ENCODE data around the gene ZSWIM6. TPM values are rescaled to one million over a fixed set of nuclear protein-coding genes. Genes with fewer than 3 reads are reported as not detected.

The ZSWIM6 gene
- polyA plus RNA-seq, 1 of the 3 experiments (the other 2 are of a cell fraction) = 7.4 TPM

DNA sequence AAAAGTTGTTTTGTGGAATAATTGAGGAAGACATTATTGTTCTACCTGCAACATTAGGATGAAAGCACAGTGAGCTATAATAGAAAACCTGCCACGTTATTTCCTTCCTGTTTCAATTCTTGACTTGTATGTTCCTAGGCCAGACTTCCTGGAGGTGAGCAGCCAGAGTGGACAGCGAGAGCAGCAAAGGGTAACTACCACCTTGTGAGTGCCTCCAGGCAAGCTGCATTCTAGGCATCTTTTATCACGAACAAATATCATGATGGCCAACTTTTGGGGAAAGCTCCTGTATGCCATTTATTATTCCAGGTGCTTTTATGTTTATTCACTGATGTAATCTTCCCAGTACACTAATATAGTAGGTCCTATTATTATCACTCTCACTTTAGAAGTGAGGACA, 34.0 kb upstream of the ZSWIM6 start:
- H3K9ac ChIP-seq = no peak overlapping the region
- WGBS (ENCODE audit: low lambda C conversion rate) = 85% methylated on average over 3 of the region's 3 CpGs
- DNase-seq = no peak
- H3K4me2 ChIP-seq = no peak overlapping the region
- no peaks in the 10 kb centered on the region for H3K79me2 ChIP-seq (ENCODE audit: insufficient read depth)
- CTCF ChIA-PET = no interaction called here
- TF ChIP-seq GABPA (IDR thresholded peaks at IDR 0.05; ENCODE audit: low read depth) = no peak
- no peak for TF ChIP-seq EP300 (IDR thresholded peaks at IDR 0.05; ENCODE audit: borderline replicate concordance in 1 of 2, low read depth in 1 of 2, low read length in 1 of 2)
- TF ChIP-seq TCF12 (IDR thresholded peaks at IDR 0.05) = no peak
- no peak for TF ChIP-seq ELF1 (IDR thresholded peaks at IDR 0.05)
- no peak for TF ChIP-seq MEF2A (IDR thresholded peaks at IDR 0.05; ENCODE audit: borderline replicate concordance, low read depth)
- no peak for TF ChIP-seq RCOR1 (IDR thresholded peaks at IDR 0.05; ENCODE audit: low read length)
- no peak for TF ChIP-seq POLR2AphosphoS5 (IDR thresholded peaks at IDR 0.05; ENCODE audit: low read depth, low read length)
- no peak for TF ChIP-seq EZH2phosphoT487 (IDR thresholded peaks at IDR 0.05; ENCODE audit: borderline replicate concordance, low read depth)
- no peak for TF ChIP-seq JUND (IDR thresholded peaks at IDR 0.05)
- TF ChIP-seq, protein P1, sequence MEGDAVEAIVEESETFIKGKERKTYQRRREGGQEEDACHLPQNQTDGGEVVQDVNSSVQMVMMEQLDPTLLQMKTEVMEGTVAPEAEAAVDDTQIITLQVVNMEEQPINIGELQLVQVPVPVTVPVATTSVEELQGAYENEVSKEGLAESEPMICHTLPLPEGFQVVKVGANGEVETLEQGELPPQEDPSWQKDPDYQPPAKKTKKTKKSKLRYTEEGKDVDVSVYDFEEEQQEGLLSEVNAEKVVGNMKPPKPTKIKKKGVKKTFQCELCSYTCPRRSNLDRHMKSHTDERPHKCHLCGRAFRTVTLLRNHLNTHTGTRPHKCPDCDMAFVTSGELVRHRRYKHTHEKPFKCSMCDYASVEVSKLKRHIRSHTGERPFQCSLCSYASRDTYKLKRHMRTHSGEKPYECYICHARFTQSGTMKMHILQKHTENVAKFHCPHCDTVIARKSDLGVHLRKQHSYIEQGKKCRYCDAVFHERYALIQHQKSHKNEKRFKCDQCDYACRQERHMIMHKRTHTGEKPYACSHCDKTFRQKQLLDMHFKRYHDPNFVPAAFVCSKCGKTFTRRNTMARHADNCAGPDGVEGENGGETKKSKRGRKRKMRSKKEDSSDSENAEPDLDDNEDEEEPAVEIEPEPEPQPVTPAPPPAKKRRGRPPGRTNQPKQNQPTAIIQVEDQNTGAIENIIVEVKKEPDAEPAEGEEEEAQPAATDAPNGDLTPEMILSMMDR (IDR thresholded peaks at IDR 0.05) = no peak
- TF ChIP-seq RFX5 (IDR thresholded peaks at IDR 0.05; ENCODE audit: low read length) = no peak
- no peak for TF ChIP-seq RXRA (IDR thresholded peaks at IDR 0.05; ENCODE audit: borderline replicate concordance, low read depth)
- no peak overlapping the region for H2AFZ ChIP-seq (ENCODE audit: low read depth)
- H3K27ac ChIP-seq (ENCODE audit: low read depth in 2 of 2, low read length in 1 of 2) = no peak overlapping the region
- H3K27me3 ChIP-seq (ENCODE audit: insufficient read depth) = no peaks in the 10 kb centered on the region
- H3K4me3 ChIP-seq (ENCODE audit: low read depth in 2 of 2, low read length in 1 of 2) = no peak overlapping the region
- peaks cover 26% of the 10 kb centered on the region for H3F3A ChIP-seq (replicated peaks; ENCODE audit: insufficient read depth)
- H3K4me1 ChIP-seq (ENCODE audit: control insufficient read depth in 1 of 2, insufficient read depth in 2 of 2, low read depth in 1 of 2, low read length in 1 of 2) = peaks cover 0 to 16% of the 10 kb centered on the region in 2 experiments
- POLR2A ChIA-PET = no interaction called here
- no peaks in the 10 kb centered on the region for H3K9me3 ChIP-seq
- no peaks in the 10 kb centered on the region for H4K20me1 ChIP-seq (ENCODE audit: insufficient read depth)
- H3K36me3 ChIP-seq (replicated peaks in 1 of 2; ENCODE audit: control insufficient read depth in 1 of 2, insufficient read depth in 2 of 2, low read length in 1 of 2) = no peaks in the 10 kb centered on the region
- H3K9me2 ChIP-seq = no peaks in the 10 kb centered on the region

GRCh38 chr5:61298580-61298979, 33.5 kb upstream of the ZSWIM6 start:
- POLR2A ChIA-PET = no interaction called here
- H3K4me1 ChIP-seq (ENCODE audit: control insufficient read depth in 1 of 2, insufficient read depth in 2 of 2, low read depth in 1 of 2, low read length in 1 of 2) = peaks cover 0 to 20% of the 10 kb centered on the region in 2 experiments
- TF ChIP-seq FOSL2 (IDR thresholded peaks at IDR 0.05; ENCODE audit: borderline replicate concordance, low read depth) (no peak), GABPA (IDR thresholded peaks at IDR 0.05; ENCODE audit: low read depth) (no peak), RFX5 (IDR thresholded peaks at IDR 0.05; ENCODE audit: low read length) (no peak), YY1 (IDR thresholded peaks at IDR 0.05; ENCODE audit: low read depth) (no peak), MXI1 (IDR thresholded peaks at IDR 0.05; ENCODE audit: low read depth, low read length) (no peak), TCF12 (IDR thresholded peaks at IDR 0.05) (no peak), TAF1 (IDR thresholded peaks at IDR 0.05; ENCODE audit: borderline replicate concordance, low read depth, low read length) (no peak), POLR2AphosphoS5 (IDR thresholded peaks at IDR 0.05; ENCODE audit: low read depth, low read length) (no peak), FOXJ3 (CRISPR knock-in tag; IDR thresholded peaks at IDR 0.05) (no peak)
- TF ChIP-seq, protein P2, sequence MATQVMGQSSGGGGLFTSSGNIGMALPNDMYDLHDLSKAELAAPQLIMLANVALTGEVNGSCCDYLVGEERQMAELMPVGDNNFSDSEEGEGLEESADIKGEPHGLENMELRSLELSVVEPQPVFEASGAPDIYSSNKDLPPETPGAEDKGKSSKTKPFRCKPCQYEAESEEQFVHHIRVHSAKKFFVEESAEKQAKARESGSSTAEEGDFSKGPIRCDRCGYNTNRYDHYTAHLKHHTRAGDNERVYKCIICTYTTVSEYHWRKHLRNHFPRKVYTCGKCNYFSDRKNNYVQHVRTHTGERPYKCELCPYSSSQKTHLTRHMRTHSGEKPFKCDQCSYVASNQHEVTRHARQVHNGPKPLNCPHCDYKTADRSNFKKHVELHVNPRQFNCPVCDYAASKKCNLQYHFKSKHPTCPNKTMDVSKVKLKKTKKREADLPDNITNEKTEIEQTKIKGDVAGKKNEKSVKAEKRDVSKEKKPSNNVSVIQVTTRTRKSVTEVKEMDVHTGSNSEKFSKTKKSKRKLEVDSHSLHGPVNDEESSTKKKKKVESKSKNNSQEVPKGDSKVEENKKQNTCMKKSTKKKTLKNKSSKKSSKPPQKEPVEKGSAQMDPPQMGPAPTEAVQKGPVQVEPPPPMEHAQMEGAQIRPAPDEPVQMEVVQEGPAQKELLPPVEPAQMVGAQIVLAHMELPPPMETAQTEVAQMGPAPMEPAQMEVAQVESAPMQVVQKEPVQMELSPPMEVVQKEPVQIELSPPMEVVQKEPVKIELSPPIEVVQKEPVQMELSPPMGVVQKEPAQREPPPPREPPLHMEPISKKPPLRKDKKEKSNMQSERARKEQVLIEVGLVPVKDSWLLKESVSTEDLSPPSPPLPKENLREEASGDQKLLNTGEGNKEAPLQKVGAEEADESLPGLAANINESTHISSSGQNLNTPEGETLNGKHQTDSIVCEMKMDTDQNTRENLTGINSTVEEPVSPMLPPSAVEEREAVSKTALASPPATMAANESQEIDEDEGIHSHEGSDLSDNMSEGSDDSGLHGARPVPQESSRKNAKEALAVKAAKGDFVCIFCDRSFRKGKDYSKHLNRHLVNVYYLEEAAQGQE (IDR thresholded peaks at IDR 0.05; ENCODE audit: low read depth, low read length) = no peak
- TF ChIP-seq, protein P3, sequence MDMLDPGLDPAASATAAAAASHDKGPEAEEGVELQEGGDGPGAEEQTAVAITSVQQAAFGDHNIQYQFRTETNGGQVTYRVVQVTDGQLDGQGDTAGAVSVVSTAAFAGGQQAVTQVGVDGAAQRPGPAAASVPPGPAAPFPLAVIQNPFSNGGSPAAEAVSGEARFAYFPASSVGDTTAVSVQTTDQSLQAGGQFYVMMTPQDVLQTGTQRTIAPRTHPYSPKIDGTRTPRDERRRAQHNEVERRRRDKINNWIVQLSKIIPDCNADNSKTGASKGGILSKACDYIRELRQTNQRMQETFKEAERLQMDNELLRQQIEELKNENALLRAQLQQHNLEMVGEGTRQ (IDR thresholded peaks at IDR 0.05; ENCODE audit: borderline replicate concordance, low read depth, low read length) = no peak
- TF ChIP-seq, protein P4, sequence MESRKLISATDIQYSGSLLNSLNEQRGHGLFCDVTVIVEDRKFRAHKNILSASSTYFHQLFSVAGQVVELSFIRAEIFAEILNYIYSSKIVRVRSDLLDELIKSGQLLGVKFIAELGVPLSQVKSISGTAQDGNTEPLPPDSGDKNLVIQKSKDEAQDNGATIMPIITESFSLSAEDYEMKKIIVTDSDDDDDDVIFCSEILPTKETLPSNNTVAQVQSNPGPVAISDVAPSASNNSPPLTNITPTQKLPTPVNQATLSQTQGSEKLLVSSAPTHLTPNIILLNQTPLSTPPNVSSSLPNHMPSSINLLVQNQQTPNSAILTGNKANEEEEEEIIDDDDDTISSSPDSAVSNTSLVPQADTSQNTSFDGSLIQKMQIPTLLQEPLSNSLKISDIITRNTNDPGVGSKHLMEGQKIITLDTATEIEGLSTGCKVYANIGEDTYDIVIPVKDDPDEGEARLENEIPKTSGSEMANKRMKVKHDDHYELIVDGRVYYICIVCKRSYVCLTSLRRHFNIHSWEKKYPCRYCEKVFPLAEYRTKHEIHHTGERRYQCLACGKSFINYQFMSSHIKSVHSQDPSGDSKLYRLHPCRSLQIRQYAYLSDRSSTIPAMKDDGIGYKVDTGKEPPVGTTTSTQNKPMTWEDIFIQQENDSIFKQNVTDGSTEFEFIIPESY (IDR thresholded peaks at IDR 0.05; ENCODE audit: borderline replicate concordance, low read depth) = no peak
- H3K9me3 ChIP-seq = no peaks in the 10 kb centered on the region
- H3K4me3 ChIP-seq (ENCODE audit: low read depth in 2 of 2, low read length in 1 of 2) = no peak overlapping the region
- H4K20me1 ChIP-seq (ENCODE audit: insufficient read depth) = no peaks in the 10 kb centered on the region
- H3K9me2 ChIP-seq = no peaks in the 10 kb centered on the region
- H3F3A ChIP-seq (replicated peaks; ENCODE audit: insufficient read depth) = peaks cover 27% of the 10 kb centered on the region
- no peak overlapping the region for H3K9ac ChIP-seq
- no peak overlapping the region for H2AFZ ChIP-seq (ENCODE audit: low read depth)
- WGBS (ENCODE audit: low lambda C conversion rate) = 78% methylated on average over 6 of the region's 6 CpGs
- no peak overlapping the region for H3K4me2 ChIP-seq
- H3K27me3 ChIP-seq (ENCODE audit: insufficient read depth) = no peaks in the 10 kb centered on the region
- H3K36me3 ChIP-seq (replicated peaks in 1 of 2; ENCODE audit: control insufficient read depth in 1 of 2, insufficient read depth in 2 of 2, low read length in 1 of 2) = no peaks in the 10 kb centered on the region
- no peaks in the 10 kb centered on the region for H3K79me2 ChIP-seq (ENCODE audit: insufficient read depth)
- CTCF ChIA-PET = interaction anchor here (0.8 kb wide), 1 partner anchor 13 kb away, joined by 3 read pairs; no protein-coding TSS in a partner anchor
- no peak for DNase-seq
- H3K27ac ChIP-seq (ENCODE audit: low read depth in 2 of 2, low read length in 1 of 2) = no peak overlapping the region

Measured in SK-N-SH (cell line).